H9 (cell line): Measurements from ENCODE around the gene SLC44A3. TPM values are rescaled to one million over a fixed set of nuclear protein-coding genes. Genes with fewer than 3 reads are reported as not detected.

Source experiments
- DNase-seq: peaks from one replicate; pipeline ENCODE4 v3.0.0-alpha.2; 2017
- H2AFZ ChIP-seq: one replicate; pipeline ENCODE4 v1.6.1; 2013; ENCODE audit warnings: mild to moderate bottlenecking, low read length, control low read depth, moderate library complexity
- H2AK5ac ChIP-seq: 2 replicates; pipeline ENCODE4 v1.6.1; 2013; ENCODE audit warnings: low read length, control low read depth, mixed read lengths; ENCODE audit not compliant: insufficient read length
- H2BK120ac ChIP-seq: one replicate; pipeline ENCODE4 v1.6.1; 2013; ENCODE audit warnings: low read depth, mild to moderate bottlenecking, low read length, control low read depth, inconsistent platforms; ENCODE audit not compliant: poor library complexity, severe bottlenecking
- H2BK12ac ChIP-seq: 2 replicates; pipeline ENCODE4 v1.6.1; 2013; ENCODE audit warnings: low read length, control low read depth, mixed read lengths, low read depth; ENCODE audit not compliant: insufficient read length
- H2BK15ac ChIP-seq: 2 replicates; pipeline ENCODE4 v1.6.1; 2013; ENCODE audit warnings: low read depth, low read length, control low read depth
- H2BK20ac ChIP-seq: one replicate; pipeline ENCODE4 v1.6.1; 2013; ENCODE audit warnings: low read depth, mild to moderate bottlenecking, low read length, control low read depth, inconsistent platforms; ENCODE audit not compliant: poor library complexity, severe bottlenecking
- H2BK5ac ChIP-seq: 2 replicates; pipeline ENCODE4 v1.6.1; 2013; ENCODE audit warnings: low read length, control low read depth, mixed read lengths; ENCODE audit not compliant: insufficient read length
- H3K14ac ChIP-seq: 2 replicates; pipeline ENCODE4 v1.6.1; 2013; ENCODE audit warnings: low read length, control low read depth; ENCODE audit not compliant: insufficient read depth
- H3K18ac ChIP-seq: 2 replicates; pipeline ENCODE4 v1.6.1; 2013; ENCODE audit warnings: low read depth, mild to moderate bottlenecking, mixed read lengths, low read length, control low read depth; ENCODE audit not compliant: insufficient read length
- H3K23ac ChIP-seq: 2 replicates; pipeline ENCODE4 v1.6.1; 2013; ENCODE audit warnings: low read length, control low read depth, mixed read lengths, low read depth; ENCODE audit not compliant: insufficient read length
- H3K23me2 ChIP-seq: 2 replicates; pipeline ENCODE4 v1.6.1; 2013; ENCODE audit warnings: low read depth, mild to moderate bottlenecking, mixed read lengths, low read length, control low read depth; ENCODE audit not compliant: insufficient read length, poor library complexity, severe bottlenecking
- H3K27ac ChIP-seq: 2 replicates; pipeline ENCODE4 v1.5.1; 2013; ENCODE audit warnings: low read length, control low read depth, mixed read lengths, low read depth; ENCODE audit not compliant: insufficient read length
- H3K27me3 ChIP-seq: 2 replicates; pipeline ENCODE4 v1.6.1; 2013; ENCODE audit warnings: low read length, control low read depth, inconsistent platforms; ENCODE audit not compliant: insufficient read depth
- H3K4ac ChIP-seq: 2 replicates; pipeline ENCODE4 v1.6.1; 2013; ENCODE audit warnings: low read depth, mild to moderate bottlenecking, control low read depth, inconsistent platforms, low read length, moderate library complexity
- H3K4me1 ChIP-seq: 2 replicates; pipeline ENCODE4 v1.6.1; 2013; ENCODE audit warnings: low read length, control low read depth, inconsistent platforms; ENCODE audit not compliant: insufficient read depth
- H3K4me2 ChIP-seq: 2 replicates; pipeline ENCODE4 v1.6.1; 2013; ENCODE audit warnings: low read length, control low read depth, mixed read lengths; ENCODE audit not compliant: insufficient read length, insufficient read depth
- H3K56ac ChIP-seq: 2 replicates; pipeline ENCODE4 v1.6.1; 2013; ENCODE audit warnings: low read depth, mild to moderate bottlenecking, mixed read lengths, low read length, control low read depth; ENCODE audit not compliant: insufficient read length
- H3K79me1 ChIP-seq: 2 replicates; pipeline ENCODE4 v1.6.1; 2013; ENCODE audit warnings: low read depth, mild to moderate bottlenecking, moderate library complexity, low read length, control low read depth, inconsistent platforms; ENCODE audit not compliant: insufficient read depth, poor library complexity, severe bottlenecking
- H3K79me2 ChIP-seq: 2 replicates; pipeline ENCODE4 v1.6.1; 2013; ENCODE audit warnings: low read length, control low read depth, inconsistent platforms; ENCODE audit not compliant: insufficient read depth
- H3K9ac ChIP-seq: 2 replicates; pipeline ENCODE4 v1.6.1; 2013; ENCODE audit warnings: low read length, control low read depth, mixed read lengths; ENCODE audit not compliant: insufficient read length; ENCODE audit errors: extremely low read depth
- H3K9me3 ChIP-seq: one replicate; pipeline ENCODE4 v1.6.1; 2013; ENCODE audit warnings: low read depth, low read length, inconsistent platforms; ENCODE audit not compliant: control insufficient read depth
- H3T11ph ChIP-seq: one replicate; pipeline ENCODE4 v1.6.1; 2013; ENCODE audit warnings: mild to moderate bottlenecking, low read length, control low read depth, inconsistent platforms
- H4K20me1 ChIP-seq: one replicate; pipeline ENCODE4 v1.6.1; 2013; ENCODE audit not compliant: control insufficient read depth, insufficient read length, insufficient read depth
- H4K5ac ChIP-seq: 2 replicates; pipeline ENCODE4 v1.6.1; 2013; ENCODE audit warnings: low read depth, mild to moderate bottlenecking, mixed read lengths, low read length, control low read depth; ENCODE audit not compliant: insufficient read length
- H4K8ac ChIP-seq: replicated peaks from 2 replicates; pipeline ENCODE4 v1.6.1; 2013; ENCODE audit warnings: low read length, control low read depth, mixed read lengths, low read depth; ENCODE audit not compliant: insufficient read length
- H4K91ac ChIP-seq: 2 replicates; pipeline ENCODE4 v1.6.1; 2013; ENCODE audit warnings: low read depth, mild to moderate bottlenecking, moderate library complexity, mixed read lengths, low read length, control low read depth; ENCODE audit not compliant: insufficient read length
- H3K27ac Mint-ChIP-seq, 3 experiments: 2 replicates in 2 of 3; 3 replicates in 1 of 3; pipeline ENCODE4 v1.8.0; 2020 to 2021; ENCODE audit warnings: mixed read lengths in 3 of 3, mild to moderate bottlenecking in 1 of 3, moderate library complexity in 1 of 3
- H3K27me3 Mint-ChIP-seq: 2 replicates; pipeline ENCODE4 v1.8.0; 2021; ENCODE audit warnings: low read depth, mild to moderate bottlenecking, moderate library complexity, mixed read lengths
- H3K36me3 Mint-ChIP-seq, 3 experiments: 2 replicates in 2 of 3; 3 replicates in 1 of 3; pipeline ENCODE4 v1.8.0; 2020 to 2021; ENCODE audit warnings: low read depth in 3 of 3, mixed read lengths in 3 of 3; ENCODE audit not compliant: insufficient read depth in 1 of 3
- H3K4me1 Mint-ChIP-seq, 2 experiments: 2 replicates each; pipeline ENCODE4 v1.8.0; 2020; ENCODE audit warnings: mixed read lengths in 2 of 2
- H3K4me3 Mint-ChIP-seq, 2 experiments: 2 replicates in 1 of 2; 3 replicates in 1 of 2; pipeline ENCODE4 v1.8.0; 2020 to 2021; ENCODE audit warnings: mild to moderate bottlenecking in 2 of 2, mixed read lengths in 2 of 2, moderate library complexity in 1 of 2
- H3K9me3 Mint-ChIP-seq, 2 experiments: 2 replicates in 1 of 2; 3 replicates in 1 of 2; pipeline ENCODE4 v1.8.0; 2020; ENCODE audit warnings: mild to moderate bottlenecking in 2 of 2, mixed read lengths in 2 of 2, moderate library complexity in 1 of 2
- WGBS: extraction: QIAGEN DNeasy Blood & Tissue Kit; methylation state at CpG from one replicate; pipeline ENCODE4 v1.1.7; 2013; ENCODE audit warnings: missing lambda C conversion rate, low lambda C conversion rate, mixed read lengths; ENCODE audit not compliant: insufficient read length; ENCODE audit errors: extremely low coverage; 5-methylcytosine and 5-hydroxymethylcytosine counted together
- total RNA-seq: library from RNA; stranded (reverse); gene quantifications from 2 replicates; pipeline ENCODE4 v1.2.1, GENCODE V29; 2021
- TF ChIP-seq, protein P1 (sequence below): fragments of 200-600 bp; sonication (generic); conservative IDR thresholded peaks from 3 replicates; pipeline ENCODE4 v1.8.0; 2021; ENCODE audit warnings: antibody characterized with exemption, mild to moderate bottlenecking

The SLC44A3 gene
- total RNA-seq, 1 experiment from 2014 or later: 5.5 TPM

DNA sequence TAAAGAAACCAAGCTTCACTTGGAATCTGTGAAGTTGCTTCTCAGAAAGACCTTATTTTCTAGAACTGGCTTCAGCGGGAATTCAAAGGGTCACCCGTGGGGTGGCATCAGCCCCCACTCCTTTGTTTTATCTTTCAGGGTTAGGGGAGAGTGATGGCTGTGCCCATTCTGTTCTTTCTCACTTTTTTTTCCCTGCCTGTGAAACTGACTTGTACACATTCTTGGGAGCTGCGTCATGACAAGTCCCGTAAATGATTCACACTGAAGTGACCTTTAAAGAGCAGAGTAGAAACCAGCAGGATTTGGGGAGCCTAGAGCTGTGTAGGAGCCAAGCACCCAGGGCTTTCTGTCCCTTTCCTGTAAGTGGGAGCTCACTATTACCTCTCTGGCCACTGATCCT lies 43.8 kb downstream of the SLC44A3 start:
- Histone ChIP-seq H4K91ac (no peak overlapping the region), H3K56ac (no peak overlapping the region), H3K4me2 (no peak overlapping the region), H2AK5ac (no peak overlapping the region), H4K5ac (no peak overlapping the region), H2BK5ac (no peak overlapping the region), H3K23me2 (no peaks in the 10 kb centered on the region), H3K27ac (no peak overlapping the region), H3K9ac (no peak overlapping the region), H2BK15ac (no peak overlapping the region), H3K14ac (no peak overlapping the region), H2BK120ac (no peak overlapping the region), H3K4ac (no peak overlapping the region), H2AFZ (no peak overlapping the region), H3K79me2 (no peaks in the 10 kb centered on the region), H3K4me1 (peaks cover 20% of the 10 kb centered on the region; the same call in 1 of the 2 replicates), H2BK12ac (no peak overlapping the region), H3K79me1 (no peaks in the 10 kb centered on the region), H4K8ac (no peak overlapping the region), H3K27me3 (no peaks in the 10 kb centered on the region), H2BK20ac (no peak overlapping the region), H3K23ac (no peak overlapping the region), H4K20me1 (no peaks in the 10 kb centered on the region), H3K9me3 (no peaks in the 10 kb centered on the region), H3T11ph (no peak overlapping the region), H3K18ac (no peak overlapping the region)
- Mint-ChIP-seq H3K36me3 (no peaks in the 10 kb centered on the region), H3K27me3 (no peaks in the 10 kb centered on the region), H3K4me3 (peak overlapping the region in 1 of 2 experiments; percentile 10; a peak in 1 of 5 replicates), H3K9me3 (no peaks in the 10 kb centered on the region), H3K27ac (peak overlapping the region in 2 of 3 experiments; percentile 16 to 25; a peak in 3 of 7 replicates), H3K4me1 (peaks cover 55 to 60% of the 10 kb centered on the region in 2 experiments)
- no CpG with 5 or more reads among the region's 4 CpGs for WGBS
- DNase-seq: no peak
- TF ChIP-seq, protein P1, sequence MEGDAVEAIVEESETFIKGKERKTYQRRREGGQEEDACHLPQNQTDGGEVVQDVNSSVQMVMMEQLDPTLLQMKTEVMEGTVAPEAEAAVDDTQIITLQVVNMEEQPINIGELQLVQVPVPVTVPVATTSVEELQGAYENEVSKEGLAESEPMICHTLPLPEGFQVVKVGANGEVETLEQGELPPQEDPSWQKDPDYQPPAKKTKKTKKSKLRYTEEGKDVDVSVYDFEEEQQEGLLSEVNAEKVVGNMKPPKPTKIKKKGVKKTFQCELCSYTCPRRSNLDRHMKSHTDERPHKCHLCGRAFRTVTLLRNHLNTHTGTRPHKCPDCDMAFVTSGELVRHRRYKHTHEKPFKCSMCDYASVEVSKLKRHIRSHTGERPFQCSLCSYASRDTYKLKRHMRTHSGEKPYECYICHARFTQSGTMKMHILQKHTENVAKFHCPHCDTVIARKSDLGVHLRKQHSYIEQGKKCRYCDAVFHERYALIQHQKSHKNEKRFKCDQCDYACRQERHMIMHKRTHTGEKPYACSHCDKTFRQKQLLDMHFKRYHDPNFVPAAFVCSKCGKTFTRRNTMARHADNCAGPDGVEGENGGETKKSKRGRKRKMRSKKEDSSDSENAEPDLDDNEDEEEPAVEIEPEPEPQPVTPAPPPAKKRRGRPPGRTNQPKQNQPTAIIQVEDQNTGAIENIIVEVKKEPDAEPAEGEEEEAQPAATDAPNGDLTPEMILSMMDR: no peak
